GM12892 (cell line): Measurements from ENCODE around the gene GABPA.

Experiments
- DNase-seq: peaks from one replicate; pipeline ENCODE4 v3.0.0; 2011; ENCODE audit not compliant: insufficient read length
- FAIRE-seq: peaks from 2 replicates; lab custom pipeline; 2011; peaks lifted over from hg19 to GRCh38; lab: Jason Lieb, UNC
- POLR2A ChIP-seq: IDR thresholded peaks from 2 replicates; pipeline ENCODE4 v1.6.1; 2011; ENCODE audit warnings: low read depth, low read length, control low read depth
- POLR2AphosphoS5 ChIP-seq: IDR thresholded peaks from 2 replicates; pipeline ENCODE4 v1.6.1; 2011; ENCODE audit warnings: low read depth, low read length, control low read depth
- TAF1 ChIP-seq: IDR thresholded peaks from 2 replicates; pipeline ENCODE4 v1.6.1; 2011; ENCODE audit warnings: low read depth, mild to moderate bottlenecking, control low read depth, low read length, borderline replicate concordance

Gene GABPA

GRCh38 chr21:25790122-25790877 is 55.5 kb downstream of the GABPA start:
- FAIRE-seq = peak; percentile 69
- TF ChIP-seq POLR2A (no peak), TAF1 (no peak), POLR2AphosphoS5 (no peak)
- no peak for DNase-seq

- FAIRE-seq = no peak
Measured at GRCh38 chr21:25790878-25791204, 56.1 kb downstream of the GABPA start.

GRCh38 chr21:25791319-25791718 is 56.5 kb downstream of the GABPA start:
- FAIRE-seq = no peak
- no peak for DNase-seq
- TF ChIP-seq TAF1 = no peak
- no peak for TF ChIP-seq POLR2A
- TF ChIP-seq POLR2AphosphoS5 = no peak

More at GRCh38 chr21:25790878-25791204, 56.1 kb downstream of the GABPA start:
- TF ChIP-seq POLR2A (no peak), POLR2AphosphoS5 (no peak), TAF1 (no peak)
- no peak for DNase-seq

DNA sequence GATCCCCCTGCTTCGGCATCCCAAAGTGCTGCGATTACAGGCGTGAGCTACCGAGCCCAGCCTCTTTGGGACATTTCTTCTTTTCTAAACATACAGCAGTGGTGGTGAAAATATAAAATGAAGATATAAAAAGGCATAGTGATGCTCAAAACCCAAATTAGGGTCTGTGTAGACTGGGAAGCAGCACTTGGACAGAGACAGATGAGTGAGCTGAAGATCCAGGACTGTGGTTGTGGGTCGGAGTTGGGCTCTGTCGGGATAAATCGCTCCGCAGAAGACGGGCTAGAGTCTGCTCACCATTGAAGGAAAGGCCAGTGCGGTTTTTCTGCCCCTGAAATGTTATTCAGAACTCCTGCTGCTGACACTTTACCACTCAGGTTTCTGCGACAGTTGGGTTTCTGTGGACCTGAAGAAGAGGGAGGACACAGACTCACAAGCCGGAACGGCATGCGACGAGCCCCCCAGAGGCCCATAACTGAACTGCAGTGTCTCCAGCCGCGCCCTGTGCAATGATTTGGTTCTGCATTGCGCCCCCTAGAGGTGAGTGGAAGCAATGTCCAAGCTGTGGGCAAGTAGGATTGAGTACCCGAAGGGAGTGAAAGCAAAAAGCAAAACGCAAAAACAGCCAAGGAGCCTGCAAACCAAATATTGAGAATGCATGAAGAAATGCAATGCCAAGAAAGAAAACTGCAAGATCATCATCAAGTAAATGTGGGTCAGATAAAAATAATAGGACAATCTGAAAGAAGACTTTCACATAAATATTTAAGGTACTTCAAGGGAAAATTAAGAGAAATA is 66.6 kb downstream of the GABPA start:
- no peak for TF ChIP-seq POLR2AphosphoS5
- TF ChIP-seq POLR2A = no peak
- TF ChIP-seq TAF1 = no peak
- DNase-seq (peak; percentile 48), FAIRE-seq (peak; percentile 84)

- DNase-seq = no peak
- no peak for FAIRE-seq
Measured at GRCh38 chr21:25806060-25806459, 71.3 kb downstream of the GABPA start.

GRCh38 chr21:25807191-25807590 is 72.4 kb downstream of the GABPA start:
- FAIRE-seq (no peak), DNase-seq (no peak)
- no peak for TF ChIP-seq TAF1
- TF ChIP-seq POLR2A = no peak
- TF ChIP-seq POLR2AphosphoS5 = no peak

More at GRCh38 chr21:25806060-25806459, 71.3 kb downstream of the GABPA start:
- TF ChIP-seq POLR2AphosphoS5 (no peak), POLR2A (no peak), TAF1 (no peak)

- DNase-seq (no peak), FAIRE-seq (no peak)
- no peak for TF ChIP-seq TAF1
- TF ChIP-seq POLR2A = no peak
- TF ChIP-seq POLR2AphosphoS5 = no peak
Measured at GRCh38 chr21:25809013-25809412, 74.2 kb downstream of the GABPA start.

- no peak for DNase-seq
- no peak for FAIRE-seq
- no peak for TF ChIP-seq TAF1
- no peak for TF ChIP-seq POLR2AphosphoS5
- no peak for TF ChIP-seq POLR2A
Measured at GRCh38 chr21:25811186-25811585, 76.4 kb downstream of the GABPA start.

DNA sequence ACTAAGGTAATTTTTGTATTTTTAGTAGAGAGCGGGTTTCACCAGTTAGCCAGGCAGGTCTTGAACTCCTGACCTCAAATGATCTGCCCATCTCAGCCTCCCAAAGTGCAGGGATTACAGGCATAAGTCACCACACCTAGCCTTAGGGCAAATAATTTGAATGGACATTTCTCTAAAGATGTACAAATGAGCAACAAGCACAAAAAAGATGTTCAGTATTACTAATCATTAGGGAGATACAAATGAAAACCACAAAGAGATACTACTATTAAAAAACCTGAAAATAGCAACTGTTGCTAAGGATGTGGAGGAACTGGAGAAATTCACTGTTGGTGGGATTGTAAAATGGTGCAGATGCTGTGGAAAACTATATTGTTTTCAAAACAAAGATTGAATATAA is 79.1 kb downstream of the GABPA start:
- no peak for FAIRE-seq
- DNase-seq = no peak
- TF ChIP-seq POLR2AphosphoS5 (no peak), POLR2A (no peak), TAF1 (no peak)

DNA sequence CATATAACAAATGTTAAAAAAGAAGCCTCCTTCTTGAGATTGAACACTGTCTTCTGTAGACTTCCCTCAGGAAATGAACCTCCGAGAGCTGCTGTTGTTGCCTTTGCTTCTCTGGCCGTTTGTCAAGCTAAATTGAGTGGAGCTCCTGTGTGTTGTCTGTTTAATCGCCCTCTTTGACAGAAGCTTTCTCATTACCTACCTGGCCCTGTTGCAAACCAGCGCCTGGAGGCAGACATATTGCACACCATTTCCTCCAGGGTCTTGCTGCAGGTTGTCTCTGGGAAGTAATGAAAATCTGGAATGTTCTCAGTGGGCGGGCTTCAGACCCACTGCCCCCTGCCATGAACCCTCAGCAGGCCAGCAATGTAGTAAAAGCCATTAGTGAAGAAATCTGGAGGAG is 83.3 kb downstream of the GABPA start:
- FAIRE-seq (no peak), DNase-seq (no peak)
- no peak for TF ChIP-seq POLR2AphosphoS5
- no peak for TF ChIP-seq POLR2A
- TF ChIP-seq TAF1 = no peak

DNA sequence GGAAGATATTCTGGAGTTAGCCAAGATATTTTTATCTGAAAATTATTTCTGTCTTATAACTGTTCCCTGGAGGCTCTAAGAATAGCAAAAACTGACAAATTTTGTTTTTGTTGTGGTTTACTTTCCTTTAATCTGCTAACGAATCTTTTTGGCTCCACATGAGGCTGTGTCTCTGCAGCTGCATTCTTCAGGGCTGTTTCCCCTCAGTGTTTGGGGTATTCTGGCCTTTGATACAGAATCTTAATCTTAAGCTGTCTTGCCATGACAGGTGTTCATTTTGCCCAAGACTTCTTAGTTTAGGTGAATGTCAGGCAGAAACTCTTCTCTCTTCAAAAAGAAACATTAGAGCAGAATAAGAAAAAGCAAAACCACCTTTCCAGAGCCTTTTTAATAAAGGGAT is 83.8 kb downstream of the GABPA start:
- TF ChIP-seq TAF1 (no peak), POLR2AphosphoS5 (no peak), POLR2A (no peak)
- no peak for DNase-seq
- no peak for FAIRE-seq
